Suppressor macrophage treated with lipopolysaccharide for 4 hours (primary cell): ENCODE data around the gene TRAF3.

Experiments used
- DNase-seq: peaks from one replicate; pipeline ENCODE4 v3.0.0-alpha.2; 2020

Gene TRAF3

DNA sequence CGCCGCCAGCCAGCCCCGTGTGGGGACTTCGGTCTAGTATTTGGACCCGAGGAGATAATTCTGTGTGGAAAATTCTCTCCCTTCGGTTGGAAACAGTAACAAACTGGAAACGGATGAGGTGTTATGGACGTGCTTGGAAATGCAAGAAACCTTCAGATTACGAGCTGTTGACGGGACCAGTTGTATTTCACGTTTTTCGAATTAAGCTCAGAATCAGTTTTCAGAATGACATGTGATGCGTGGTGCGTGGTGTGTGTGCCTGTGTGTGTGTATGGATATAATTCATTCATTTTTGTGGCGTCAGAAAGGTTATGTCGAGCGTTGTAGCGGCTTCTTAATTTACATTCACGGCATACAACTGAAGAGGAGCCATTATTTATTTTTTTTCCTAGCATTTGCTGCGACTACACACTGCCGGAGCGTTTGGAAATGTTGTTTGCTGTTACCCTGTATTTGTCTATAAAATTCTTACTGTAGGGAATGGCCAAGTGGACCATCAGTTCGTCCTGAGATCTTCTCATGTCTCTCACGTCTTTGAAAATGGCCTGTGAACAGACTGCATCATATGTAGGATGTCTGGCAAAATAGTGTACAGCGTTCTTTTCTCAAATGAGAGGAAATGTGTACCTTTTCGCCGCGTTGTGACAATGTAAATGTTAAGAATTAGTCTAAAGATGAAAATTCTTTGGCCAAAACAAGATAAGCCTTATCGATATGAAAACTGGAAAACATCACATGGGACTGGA lies 1.3 kb downstream of the TRAF3 start:
- peak; percentile 53 for DNase-seq

DNA sequence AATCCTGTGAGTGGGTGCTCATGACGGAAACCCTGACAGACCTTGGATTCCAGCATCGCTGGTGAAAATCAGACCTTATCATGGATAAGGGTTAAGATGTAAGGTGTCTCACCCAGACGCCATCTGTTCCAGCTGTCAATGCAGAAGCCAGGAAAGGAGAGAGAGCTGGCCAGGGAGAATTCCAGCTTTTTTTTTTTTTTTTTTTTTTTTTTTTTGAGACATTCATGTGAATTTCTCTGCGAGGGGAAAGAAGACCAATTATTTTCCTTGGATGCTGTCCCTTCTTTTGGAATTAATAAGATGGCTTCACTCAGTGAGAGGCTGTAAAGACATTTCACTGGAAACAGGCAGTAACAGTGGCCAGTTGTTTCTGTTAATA lies 1.8 kb downstream of the TRAF3 start:
- DNase-seq = no peak

DNA sequence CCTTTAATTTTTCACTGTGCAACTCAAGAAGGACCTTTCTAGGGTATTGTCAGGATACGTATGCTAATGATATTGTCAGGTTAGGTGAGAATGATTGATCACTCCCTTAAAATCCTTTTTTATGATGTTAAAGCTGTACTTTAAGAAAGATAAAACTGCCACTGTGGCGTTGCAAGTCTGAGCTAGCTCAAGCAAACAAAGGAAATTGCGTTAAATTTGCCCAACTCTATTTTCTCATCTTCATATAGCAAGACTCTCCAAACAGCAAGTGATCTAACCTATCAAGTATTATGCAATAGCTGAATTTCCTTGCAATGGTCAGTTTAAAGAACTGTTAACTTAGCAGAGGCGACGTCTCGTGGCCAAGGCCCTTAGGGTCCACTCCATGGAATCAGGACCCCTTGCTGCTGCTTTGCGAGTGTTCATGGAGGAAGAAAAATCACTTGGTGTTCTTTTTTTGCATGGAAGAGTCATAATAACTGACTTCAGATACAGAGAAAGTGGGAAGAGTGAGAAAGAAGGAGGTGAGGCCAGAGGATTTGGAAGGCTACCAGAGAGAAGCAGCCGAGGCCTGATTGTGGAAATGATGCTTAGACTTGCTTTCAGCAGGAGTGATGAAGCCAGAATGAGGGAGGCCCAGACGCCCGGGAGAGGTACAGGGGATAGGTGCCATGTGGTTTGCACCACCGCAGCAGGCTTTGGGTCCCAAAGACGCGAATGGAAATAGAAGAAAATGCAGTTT lies 2.5 kb downstream of the TRAF3 start:
- peak; percentile 85 for DNase-seq

DNA sequence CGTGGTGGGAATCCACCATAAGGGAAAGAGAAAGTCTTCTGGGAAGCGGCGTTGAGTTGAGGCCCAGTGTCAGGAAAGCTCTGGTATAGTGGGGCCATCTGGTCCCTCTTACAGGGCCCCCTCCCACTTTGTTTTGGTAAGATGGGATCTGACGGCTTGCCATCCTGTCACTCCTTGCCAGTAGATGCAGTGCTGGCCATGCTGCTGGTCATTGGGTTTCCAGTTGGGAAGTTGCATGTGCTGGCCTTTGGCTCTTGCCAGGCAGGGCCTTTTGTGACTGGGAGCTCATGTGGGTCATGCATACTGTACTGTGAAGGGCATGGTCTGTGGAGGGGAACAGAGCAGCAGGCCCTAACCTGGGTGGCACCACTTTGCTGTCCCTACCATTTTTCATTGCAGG lies 3.8 kb downstream of the TRAF3 start:
- DNase-seq = no peak

DNA sequence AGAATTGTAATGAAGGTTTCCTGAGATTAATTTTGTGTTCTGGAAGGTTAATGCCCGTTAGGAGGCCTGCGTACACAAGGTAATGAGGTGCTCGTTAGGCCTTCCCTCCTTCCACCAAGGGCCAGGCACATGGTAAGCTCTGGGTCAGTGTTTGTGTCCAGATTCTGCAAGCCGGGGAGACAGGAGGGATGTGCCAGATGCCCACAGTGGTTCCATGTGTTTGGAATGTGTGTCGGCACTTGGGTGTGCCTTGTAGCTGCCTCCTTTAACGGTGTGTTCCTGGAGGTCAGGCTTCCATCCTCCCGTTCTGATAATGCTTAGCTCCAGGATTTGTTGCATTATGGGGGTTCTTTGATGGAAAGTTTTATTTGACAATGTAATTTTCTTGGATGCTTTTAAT lies 5.7 kb downstream of the TRAF3 start:
- DNase-seq = no peak

DNA sequence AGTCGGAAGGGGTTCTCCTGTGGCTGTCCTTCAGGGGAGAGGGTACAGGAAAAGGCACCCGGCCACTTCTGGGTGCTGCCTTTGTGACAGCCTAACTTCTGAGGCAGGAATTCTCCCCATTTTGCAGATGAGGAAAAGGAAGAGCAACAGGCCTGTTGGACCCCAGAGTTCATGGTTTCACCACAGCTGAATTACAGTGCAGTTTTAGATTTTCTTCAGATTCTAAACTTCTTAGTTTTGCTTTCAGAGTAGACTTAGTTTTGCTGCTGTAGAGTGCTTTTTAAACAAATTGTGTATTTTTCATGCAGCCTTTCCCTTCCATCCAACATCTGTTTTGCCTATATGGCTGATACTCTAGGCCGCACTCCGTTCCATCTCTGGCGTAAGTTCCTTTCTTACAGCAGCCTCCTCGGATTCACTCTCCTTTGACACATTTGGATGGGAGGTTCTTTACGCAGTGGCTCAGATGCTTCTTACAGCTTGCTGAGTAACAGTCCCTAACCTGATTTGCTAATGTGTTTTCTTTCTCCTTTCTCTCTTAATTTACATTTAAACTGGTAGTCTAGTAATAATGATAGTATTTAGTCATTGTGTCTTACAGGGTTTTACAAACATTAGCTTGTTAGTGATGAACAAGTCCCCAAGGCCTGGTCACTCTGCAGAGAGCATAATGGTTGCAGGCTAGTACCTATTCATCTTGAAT lies 7.8 kb downstream of the TRAF3 start:
- peak; percentile 20 for DNase-seq

DNA sequence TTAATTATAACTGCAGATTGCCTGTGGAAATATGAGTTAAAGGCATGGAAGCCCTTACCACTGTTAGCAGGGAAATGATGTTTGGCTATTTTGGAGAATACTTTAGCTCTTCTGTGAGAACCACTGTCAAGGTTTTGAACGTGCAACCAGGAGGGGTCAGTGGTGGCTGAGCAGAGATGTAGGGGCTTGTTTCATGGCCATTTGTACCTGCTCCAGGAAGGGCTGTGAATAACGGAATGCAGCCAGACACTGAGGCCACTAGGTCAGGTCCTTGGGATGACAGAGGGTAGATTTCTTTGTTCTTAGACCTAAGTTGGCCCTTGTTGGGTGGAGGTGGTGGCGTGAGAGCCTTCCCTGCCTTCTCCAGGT lies 8.3 kb downstream of the TRAF3 start:
- DNase-seq = no peak

DNA sequence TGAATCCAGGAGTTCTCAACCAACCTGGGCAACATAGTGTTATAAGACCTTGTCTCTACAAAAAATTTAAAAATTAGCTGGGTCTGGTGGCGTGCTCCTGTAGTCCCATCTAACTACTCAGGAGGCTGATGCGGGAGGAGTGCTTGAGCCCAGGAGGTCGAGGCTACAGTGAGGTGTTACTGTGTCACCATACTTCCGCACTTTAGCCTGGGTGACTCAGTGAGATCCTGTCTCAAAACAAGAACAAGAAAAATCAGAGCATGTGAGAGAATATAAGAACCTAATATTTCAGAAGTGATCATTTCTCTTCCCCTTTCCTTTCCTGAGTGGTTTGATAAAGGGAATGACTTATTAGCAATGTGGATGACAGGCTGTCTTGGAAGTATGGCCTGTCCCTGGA lies 9.5 kb downstream of the TRAF3 start:
- peak; percentile 73 for DNase-seq

DNA sequence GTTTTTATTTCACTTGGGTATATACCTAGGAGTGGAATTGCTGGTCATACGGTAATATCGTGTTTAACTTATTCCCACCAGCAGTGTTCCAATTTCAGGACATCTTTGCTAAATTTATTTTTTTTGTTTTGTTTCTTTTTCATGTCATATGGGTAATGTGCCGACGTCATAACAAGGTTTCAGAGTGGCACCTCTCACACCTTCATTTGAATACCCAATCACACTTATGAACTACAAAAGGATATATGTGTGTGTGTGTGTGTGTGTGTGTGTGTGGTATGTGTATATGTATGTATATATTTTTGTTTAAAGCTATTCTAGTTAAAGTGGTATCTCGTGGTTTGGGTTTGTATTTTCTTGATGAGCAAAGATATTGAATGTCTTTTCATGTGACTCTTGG lies 12.1 kb downstream of the TRAF3 start:
- DNase-seq = no peak

DNA sequence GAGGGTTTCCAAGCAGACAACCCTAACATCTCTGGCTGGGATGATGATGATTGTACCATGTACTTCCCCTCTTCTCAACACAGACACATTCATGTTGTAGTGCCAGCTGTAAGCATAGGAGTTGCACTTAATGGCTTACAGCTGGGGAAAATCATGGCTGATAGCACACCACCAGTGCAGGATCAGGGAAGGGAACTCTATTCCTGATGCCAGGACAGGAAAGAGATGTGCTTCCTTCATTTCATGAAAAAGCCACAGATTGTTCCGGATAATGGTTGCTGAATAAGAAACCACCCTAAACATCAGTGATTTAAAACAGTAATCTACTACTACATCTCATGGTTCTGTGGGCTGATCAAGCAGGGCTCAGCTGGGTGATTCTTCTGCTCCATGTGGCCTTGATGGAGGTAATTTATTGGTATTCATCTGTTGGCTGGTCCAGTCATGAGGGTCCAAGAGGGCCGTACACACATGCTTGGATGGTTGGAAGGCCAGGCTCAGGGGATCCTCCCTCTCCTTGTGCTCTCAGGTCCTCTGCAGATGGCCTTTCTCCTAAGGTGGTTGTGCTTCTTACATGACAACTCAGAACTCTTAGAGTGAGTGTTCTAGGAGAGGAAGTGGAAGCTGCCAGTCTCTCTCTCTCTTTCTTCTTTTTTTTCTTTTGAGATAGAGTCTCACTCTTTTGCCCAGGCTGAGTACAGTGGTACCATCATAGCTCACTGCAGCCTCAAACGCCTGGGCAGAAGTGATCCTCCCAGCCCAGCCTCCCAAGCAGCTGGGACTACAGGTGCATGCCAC lies 16.5 kb downstream of the TRAF3 start:
- DNase-seq = no peak

DNA sequence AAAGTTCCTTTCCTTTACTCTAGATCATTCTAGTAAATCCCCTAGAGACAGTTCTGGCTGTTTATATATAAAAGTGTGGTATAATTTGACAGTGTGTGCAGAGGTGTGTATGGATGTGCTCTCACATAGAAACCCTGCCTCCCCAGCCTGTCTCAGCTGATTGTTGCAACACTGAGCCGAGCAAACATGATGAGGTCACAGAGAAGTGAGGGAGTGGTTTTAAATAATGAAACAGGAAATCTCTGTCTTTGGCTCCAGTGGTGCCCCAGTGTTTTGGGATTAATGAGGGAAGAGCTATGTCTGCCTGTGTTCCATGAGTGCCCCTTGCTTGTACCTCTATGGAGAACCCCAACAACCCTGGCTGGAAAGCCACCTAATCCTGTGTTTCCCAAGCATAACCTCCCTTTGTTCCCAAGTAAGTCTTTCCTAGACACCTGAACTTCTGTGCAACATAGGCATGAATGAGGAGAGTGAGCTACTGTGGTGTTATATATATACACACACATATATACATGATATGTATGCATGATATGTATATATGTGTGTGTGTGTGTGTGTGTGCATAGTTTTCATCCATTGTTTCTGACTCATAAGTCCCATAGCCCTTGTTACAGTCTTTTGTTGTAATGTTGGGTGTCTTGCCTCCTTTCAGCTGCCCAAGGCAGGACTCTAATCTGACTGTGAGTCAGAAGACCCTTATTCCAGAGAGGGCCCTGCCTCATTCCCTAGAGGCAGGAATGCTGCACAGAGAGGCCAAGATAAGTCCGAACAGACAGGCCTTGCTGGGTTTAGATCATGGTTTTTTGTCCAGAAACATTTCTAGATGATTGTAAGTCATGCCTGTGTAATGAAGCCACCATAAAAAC lies 18.0 kb downstream of the TRAF3 start:
- peak; percentile 86 for DNase-seq

DNA sequence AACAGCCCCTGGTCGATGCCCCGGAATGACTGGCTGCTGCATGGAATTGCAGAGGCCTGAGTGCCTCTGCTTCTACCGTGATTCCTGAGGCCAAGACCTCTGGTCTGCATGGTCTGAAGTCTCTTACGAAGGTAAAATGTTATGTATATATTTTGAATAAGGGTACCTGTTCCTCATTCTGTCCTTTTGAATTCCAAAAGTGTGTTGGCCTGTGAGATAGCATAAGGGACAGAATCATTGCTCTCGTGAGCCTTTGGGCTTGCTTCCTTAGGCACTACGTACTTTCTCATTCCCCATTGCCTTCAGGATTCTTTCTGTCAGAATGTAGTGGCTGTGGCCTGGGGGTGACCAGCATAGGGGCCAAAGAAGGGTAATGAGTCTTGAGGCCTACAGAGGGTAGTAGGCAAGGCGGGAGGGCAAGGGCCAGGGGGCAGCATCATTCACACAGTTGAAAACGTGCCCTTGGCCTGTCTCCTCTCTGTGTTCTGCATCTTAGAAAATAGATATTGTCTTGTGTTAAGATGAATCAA lies 19.5 kb downstream of the TRAF3 start:
- DNase-seq = no peak

DNA sequence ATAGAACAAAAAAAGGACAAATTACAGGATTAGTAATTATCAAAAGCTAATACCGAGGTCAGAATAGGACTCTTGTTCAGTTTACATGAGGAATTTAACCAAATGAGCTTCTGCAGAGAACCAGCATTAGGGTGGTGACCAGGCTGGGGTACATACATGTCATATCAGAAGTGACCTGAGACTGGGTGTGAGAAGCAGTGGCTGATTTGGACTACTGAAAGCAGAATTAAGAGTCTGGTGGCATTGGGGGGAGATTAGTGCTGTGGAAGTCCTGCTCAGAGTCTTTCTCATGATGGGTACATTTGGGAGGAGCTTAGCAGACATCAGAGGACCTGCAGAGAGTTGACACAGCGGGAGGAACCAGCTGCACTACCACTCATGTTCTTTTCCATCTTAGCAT lies 21.7 kb downstream of the TRAF3 start:
- DNase-seq = no peak

DNA sequence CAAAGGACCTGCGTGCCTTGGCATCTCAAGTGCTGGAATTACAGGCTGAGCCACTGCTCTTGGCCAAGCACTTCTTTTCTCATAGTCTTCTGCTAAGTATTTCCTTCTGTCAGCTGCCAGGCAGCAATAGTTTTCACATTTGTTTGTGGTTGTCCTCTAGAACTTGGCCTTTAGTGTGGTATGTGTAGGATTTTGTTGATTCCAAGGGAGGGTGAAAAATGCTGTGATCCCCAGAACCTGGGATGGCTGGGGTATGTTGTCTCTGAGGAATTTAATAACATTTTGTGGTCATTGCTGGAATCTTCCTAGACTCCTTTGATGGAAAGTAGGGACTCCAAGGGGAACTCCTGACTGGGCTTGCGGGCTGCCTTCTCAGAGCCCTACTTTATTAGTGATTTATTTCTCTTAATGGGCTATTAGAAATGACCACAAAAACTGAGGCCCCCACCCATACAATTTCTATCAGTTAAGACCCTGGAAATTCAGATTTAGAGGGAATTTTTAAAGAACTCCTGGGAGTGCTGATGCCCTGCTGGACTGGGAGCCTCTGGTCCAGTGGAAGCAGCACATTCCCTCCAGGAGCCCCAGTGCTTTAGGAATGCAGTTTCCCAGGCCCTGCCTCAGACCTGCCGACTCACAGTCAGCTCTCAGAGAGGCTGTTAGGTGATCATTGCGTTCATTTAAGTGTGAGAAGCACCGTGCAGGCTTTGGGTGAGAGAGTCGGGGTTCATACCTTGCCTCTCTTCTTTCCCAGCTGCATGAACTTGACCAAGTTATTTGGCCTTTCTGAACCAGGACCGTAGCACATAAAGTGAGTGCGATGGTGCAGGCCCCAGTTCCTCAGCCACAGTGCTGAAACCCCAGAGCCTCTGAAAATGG lies 22.7 kb downstream of the TRAF3 start:
- no peak for DNase-seq

DNA sequence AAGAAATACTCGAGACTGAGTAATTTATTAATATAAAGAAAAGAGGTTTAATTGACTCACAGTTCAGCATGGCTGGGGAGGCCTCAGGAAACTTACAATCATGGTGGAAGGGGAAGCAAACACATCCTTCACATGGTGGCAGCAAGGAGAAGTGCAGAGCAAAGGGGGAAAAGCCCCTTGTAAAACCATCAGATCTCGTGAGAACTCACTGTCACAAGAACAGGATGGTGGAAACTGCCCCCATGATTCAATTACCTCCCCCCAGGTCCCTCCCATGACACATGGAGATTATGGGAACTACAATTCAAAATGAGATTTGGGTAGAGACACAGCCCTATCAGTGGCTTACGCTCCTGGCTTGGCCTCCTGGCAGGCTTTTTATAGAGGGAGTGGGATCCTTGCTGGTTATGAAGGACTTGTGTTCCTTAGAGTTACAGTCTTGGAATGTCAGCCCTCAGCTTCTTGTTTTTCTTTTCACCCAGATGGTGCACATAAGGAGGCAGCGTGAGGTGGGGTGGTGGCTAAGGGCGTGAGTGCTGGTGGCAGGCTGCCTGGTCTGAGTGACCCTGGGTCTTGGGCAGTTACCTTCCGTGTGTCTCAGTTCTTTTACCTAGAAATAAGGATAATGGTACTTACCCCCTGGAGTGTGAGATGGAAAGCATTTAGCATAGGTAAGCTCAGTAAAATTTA lies 25.7 kb downstream of the TRAF3 start:
- no peak for DNase-seq

DNA sequence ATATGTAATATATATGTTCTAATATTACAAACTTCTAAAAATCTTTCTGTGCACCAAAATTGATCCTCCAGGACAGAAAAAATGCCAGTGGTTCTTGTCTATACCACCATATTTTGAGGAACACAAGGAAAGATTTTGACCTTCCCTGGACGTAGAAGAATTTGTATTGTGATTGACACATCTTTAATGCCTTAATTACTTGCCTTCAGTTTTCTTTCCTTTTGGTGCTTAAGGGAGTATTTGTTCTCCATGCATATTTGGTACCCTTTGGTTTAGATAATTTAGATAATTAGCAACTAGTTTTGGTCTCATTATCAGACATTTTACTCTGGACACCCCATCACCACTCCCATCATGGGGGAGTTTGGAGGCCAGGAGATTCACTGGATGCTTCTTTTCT lies 27.6 kb downstream of the TRAF3 start:
- no peak for DNase-seq

DNA sequence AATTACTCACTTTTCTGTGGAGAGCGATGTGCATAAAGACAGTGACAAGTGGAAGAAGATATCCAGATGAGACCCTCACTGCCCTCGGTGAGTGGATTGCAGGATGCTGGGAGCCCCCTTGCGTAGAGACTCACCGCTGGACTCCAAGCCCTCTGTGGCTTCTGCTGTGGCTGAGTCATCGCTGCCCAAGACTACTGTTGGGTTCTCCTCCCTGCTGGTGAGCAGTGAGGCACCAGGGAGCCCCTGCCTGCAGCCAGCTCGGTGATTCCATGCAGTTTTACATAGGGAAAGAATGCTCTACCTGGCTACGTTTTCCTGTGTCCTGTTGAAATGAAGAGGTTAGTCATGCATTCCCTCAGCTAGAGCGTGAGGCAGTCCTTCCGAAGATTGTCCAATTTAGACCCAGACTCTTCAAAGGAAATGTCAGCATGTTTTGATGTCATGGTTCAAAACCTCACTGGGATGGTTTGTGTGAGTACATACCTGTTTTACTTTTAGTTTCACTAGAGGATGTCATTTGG lies 28.2 kb downstream of the TRAF3 start:
- DNase-seq = no peak

DNA sequence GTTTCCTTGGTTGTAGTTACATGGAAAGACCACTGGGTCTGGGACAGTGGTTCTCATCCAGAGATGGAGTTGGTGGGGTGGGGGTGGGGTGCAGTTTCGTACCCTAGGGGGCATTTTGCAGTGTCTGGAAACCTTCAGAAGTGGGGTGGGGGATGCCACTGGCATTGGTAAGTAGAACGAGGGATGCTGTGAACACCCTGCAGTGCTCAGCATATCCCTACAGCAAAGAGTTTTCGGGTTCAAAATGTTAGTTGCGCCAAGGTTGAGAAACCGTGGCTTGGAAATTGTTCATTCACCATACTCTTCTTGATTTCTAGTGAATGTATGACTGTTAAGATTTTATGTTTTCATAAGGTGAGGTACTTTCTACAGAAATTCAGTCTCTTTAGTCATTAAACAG lies 28.7 kb downstream of the TRAF3 start:
- DNase-seq = no peak

DNA sequence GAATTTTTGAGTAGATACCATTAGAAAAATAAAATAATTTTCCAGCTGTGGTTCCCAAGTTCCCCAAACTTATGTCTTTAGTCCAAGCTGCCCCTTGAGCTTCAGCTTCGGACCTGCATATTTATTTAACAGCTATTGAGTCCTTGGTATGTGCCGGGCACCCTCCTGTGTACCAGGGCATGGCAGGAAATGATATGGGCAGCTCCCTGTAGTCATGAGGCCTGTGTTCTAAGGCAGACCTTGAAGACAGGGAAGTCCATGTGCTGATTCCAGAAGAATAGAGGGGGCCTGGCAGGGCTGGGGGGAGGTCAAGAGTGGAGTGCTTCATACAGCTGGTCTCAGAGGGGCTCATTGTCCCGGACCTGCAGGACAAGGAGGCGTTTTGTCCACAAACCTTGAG lies 29.2 kb downstream of the TRAF3 start:
- no peak for DNase-seq

DNA sequence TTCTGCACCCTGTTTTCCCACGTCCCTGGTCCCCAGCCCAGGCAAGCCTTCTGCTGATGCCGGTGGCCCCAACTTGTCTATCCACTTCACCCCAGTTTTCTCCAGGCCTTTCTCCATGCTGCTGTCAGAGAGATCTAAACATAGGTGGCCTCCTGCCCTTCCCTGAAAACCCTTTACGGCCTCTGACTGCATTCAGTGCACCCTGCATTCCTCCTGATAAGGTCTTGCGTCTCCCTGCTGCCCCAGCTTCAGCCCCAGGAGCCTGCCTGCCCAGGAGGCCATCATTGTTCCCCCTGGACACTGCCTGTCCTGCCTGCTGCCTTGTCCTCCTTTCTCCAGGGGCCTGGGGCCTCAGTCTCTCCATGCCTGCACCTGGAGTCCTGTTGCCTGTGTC lies 29.8 kb downstream of the TRAF3 start:
- no peak for DNase-seq
